ENCODE data around the gene SPATS2L. TPM values are rescaled to one million over a fixed set of nuclear protein-coding genes. Genes with fewer than 3 reads are reported as not detected.
A peak's percentile ranks its signal among the peaks of the same experiment; 100 is the strongest.

Gene SPATS2L
- total RNA-seq, 1 experiment from 2014 or later: 112 TPM

DNA sequence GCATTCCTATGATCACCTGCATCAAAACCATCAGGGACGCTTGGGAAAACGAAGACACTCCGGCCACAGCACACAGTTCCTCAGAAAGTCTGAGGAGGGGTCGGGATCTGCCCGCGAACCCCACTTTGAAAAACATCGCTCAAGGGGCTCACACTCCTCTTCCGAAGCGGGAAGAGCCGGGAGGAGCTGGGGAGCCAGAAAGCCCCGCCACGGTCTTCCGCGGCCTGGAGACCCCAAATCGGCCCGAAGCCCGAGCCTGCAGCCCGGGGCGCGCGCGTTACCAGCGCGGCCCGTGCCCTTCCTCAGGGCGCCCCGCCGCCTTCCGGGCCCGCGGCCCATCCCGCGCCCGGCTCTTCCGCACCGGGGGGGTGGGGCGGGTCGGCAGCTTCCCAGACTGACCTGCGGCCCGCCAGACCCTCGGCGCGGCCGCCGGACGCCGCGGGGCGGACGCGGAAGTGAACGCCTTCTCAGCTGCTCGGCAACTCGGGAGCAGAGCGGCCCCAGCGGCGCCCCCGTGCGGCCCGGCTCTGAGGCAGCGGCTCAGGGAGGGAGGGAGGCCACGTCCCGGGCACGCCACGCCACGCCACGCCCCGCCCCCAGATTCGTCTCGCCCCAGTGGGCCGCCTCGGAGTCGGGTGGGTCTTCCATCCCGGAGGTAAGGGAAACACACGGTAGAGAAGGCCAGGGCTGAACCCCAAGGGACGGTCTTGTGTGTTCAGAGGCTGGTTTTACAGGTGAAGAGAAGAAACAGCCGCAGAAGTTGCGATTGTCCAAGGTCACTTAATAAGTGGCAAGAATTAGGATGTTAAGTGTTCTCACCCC lies 203.3 kb downstream of the SPATS2L start, which contains the start of gene KCTD18 (continued):
- TF ChIP-seq, protein P1, sequence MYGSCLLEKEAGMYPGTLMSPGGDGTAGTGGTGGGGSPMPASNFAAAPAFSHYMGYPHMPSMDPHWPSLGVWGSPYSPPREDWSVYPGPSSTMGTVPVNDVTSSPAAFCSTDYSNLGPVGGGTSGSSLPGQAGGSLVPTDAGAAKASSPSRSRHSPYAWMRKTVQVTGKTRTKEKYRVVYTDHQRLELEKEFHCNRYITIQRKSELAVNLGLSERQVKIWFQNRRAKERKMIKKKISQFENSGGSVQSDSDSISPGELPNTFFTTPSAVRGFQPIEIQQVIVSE (CRISPR knock-in tag; IDR thresholded peaks at IDR 0.05; ENCODE audit: borderline replicate concordance): no peak
- no peak for TF ChIP-seq NFE2L1 (CRISPR knock-in tag; IDR thresholded peaks at IDR 0.05)
- no peak for TF ChIP-seq SOX15 (CRISPR knock-in tag; IDR thresholded peaks at IDR 0.05)
- no peak for TF ChIP-seq SMAD4 (CRISPR knock-in tag; IDR thresholded peaks at IDR 0.05)
- TF ChIP-seq CREM (CRISPR knock-in tag; IDR thresholded peaks at IDR 0.05): peak; percentile 88; the same call in 1 of the 2 replicates
- no peak for TF ChIP-seq ZNF317 (CRISPR knock-in tag; IDR thresholded peaks at IDR 0.05; ENCODE audit: borderline replicate concordance, low read depth)
- TF ChIP-seq RELA (CRISPR knock-in tag; IDR thresholded peaks at IDR 0.05; ENCODE audit: borderline replicate concordance): no peak
- 0 out of 2 replicates have a peak, but pooled peaks have one; percentile 26 for TF ChIP-seq NR3C1 (CRISPR knock-in tag; conservative IDR thresholded peaks at IDR 0.05; ENCODE audit: low read depth)
- peak; percentile 81; the same call in 1 of the 2 replicates for TF ChIP-seq ZNF219 (CRISPR knock-in tag; IDR thresholded peaks at IDR 0.05; ENCODE audit: borderline replicate concordance)
- TF ChIP-seq NR1H2 (CRISPR knock-in tag; IDR thresholded peaks at IDR 0.05): no peak
- TF ChIP-seq, protein P2, sequence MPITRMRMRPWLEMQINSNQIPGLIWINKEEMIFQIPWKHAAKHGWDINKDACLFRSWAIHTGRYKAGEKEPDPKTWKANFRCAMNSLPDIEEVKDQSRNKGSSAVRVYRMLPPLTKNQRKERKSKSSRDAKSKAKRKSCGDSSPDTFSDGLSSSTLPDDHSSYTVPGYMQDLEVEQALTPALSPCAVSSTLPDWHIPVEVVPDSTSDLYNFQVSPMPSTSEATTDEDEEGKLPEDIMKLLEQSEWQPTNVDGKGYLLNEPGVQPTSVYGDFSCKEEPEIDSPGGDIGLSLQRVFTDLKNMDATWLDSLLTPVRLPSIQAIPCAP (CRISPR knock-in tag; IDR thresholded peaks at IDR 0.05): no peak
- TF ChIP-seq, protein P3, sequence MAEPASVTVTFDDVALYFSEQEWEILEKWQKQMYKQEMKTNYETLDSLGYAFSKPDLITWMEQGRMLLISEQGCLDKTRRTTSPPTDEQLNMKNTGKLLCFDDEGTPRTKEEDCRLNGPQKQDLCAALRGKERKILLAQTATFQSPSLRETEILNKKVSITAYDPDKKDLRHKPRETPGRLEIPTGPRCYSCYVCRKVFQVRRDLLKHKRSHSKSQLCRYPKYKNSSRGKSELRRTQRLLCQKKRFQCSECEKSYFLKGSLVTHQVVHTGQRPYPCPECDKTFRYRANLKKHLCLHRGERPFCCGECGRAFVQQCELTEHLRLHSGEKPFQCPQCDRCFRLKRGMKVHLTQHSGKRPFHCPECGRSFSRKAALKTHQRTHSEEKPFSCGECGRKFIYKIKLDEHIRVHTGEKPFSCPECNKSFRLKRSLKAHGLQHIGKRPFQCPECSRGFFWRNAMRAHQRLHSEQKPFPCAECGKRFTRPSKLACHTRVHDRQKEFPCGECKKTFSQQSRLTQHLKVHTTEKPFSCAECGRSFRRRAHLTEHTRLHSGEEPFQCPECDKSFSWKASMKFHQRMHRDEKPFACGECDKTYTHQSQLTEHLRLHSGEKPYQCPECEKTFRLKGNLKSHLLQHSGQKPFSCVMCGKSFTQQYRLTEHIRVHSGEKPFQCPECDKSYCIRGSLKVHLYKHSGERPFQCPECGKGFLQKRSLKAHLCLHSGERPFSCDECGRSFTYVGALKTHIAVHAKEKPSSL (CRISPR knock-in tag; conservative IDR thresholded peaks at IDR 0.05): no peak
- TF ChIP-seq, protein P4, sequence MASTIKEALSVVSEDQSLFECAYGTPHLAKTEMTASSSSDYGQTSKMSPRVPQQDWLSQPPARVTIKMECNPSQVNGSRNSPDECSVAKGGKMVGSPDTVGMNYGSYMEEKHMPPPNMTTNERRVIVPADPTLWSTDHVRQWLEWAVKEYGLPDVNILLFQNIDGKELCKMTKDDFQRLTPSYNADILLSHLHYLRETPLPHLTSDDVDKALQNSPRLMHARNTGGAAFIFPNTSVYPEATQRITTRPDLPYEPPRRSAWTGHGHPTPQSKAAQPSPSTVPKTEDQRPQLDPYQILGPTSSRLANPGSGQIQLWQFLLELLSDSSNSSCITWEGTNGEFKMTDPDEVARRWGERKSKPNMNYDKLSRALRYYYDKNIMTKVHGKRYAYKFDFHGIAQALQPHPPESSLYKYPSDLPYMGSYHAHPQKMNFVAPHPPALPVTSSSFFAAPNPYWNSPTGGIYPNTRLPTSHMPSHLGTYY (CRISPR knock-in tag; IDR thresholded peaks at IDR 0.05): no peak
- peak; percentile 88 for TF ChIP-seq ETV6 (CRISPR knock-in tag; IDR thresholded peaks at IDR 0.05)
- no peak for TF ChIP-seq GTF2I (CRISPR knock-in tag; conservative IDR thresholded peaks at IDR 0.05)
- TF ChIP-seq, protein P5, sequence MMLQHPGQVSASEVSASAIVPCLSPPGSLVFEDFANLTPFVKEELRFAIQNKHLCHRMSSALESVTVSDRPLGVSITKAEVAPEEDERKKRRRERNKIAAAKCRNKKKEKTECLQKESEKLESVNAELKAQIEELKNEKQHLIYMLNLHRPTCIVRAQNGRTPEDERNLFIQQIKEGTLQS (CRISPR knock-in tag; conservative IDR thresholded peaks at IDR 0.05): no peak
- no peak for TF ChIP-seq MYBL2 (CRISPR knock-in tag; IDR thresholded peaks at IDR 0.05)
- TF ChIP-seq, protein P6, sequence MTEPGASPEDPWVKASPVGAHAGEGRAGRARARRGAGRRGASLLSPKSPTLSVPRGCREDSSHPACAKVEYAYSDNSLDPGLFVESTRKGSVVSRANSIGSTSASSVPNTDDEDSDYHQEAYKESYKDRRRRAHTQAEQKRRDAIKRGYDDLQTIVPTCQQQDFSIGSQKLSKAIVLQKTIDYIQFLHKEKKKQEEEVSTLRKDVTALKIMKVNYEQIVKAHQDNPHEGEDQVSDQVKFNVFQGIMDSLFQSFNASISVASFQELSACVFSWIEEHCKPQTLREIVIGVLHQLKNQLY (CRISPR knock-in tag; IDR thresholded peaks at IDR 0.05): peak; percentile 64; the same call in 1 of the 2 replicates
- TF ChIP-seq, protein P7, sequence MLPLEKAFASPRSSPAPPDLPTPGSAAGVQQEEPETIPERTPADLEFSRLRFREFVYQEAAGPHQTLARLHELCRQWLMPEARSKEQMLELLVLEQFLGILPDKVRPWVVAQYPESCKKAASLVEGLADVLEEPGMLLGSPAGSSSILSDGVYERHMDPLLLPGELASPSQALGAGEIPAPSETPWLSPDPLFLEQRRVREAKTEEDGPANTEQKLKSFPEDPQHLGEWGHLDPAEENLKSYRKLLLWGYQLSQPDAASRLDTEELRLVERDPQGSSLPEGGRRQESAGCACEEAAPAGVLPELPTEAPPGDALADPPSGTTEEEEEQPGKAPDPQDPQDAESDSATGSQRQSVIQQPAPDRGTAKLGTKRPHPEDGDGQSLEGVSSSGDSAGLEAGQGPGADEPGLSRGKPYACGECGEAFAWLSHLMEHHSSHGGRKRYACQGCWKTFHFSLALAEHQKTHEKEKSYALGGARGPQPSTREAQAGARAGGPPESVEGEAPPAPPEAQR (CRISPR knock-in tag; IDR thresholded peaks at IDR 0.05): no peak
- no peak for TF ChIP-seq EMX1 (CRISPR knock-in tag; IDR thresholded peaks at IDR 0.05)
- TF ChIP-seq, protein P8, sequence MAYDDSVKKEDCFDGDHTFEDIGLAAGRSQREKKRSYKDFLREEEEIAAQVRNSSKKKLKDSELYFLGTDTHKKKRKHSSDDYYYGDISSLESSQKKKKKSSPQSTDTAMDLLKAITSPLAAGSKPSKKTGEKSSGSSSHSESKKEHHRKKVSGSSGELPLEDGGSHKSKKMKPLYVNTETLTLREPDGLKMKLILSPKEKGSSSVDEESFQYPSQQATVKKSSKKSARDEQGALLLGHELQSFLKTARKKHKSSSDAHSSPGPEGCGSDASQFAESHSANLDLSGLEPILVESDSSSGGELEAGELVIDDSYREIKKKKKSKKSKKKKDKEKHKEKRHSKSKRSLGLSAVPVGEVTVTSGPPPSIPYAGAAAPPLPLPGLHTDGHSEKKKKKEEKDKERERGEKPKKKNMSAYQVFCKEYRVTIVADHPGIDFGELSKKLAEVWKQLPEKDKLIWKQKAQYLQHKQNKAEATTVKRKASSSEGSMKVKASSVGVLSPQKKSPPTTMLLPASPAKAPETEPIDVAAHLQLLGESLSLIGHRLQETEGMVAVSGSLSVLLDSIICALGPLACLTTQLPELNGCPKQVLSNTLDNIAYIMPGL (CRISPR knock-in tag; IDR thresholded peaks at IDR 0.05): peak; percentile 96
- TF ChIP-seq GABPB1 (CRISPR knock-in tag; IDR thresholded peaks at IDR 0.05): peak; percentile 69; the same call in 1 of the 2 replicates
- TF ChIP-seq, protein P9, sequence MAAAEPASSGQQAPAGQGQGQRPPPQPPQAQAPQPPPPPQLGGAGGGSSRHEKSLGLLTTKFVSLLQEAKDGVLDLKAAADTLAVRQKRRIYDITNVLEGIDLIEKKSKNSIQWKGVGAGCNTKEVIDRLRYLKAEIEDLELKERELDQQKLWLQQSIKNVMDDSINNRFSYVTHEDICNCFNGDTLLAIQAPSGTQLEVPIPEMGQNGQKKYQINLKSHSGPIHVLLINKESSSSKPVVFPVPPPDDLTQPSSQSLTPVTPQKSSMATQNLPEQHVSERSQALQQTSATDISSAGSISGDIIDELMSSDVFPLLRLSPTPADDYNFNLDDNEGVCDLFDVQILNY (CRISPR knock-in tag; IDR thresholded peaks at IDR 0.05): peak; percentile 90
- 0 out of 2 replicates have a peak, but pooled peaks have one; percentile 29 for TF ChIP-seq ZNF263 (CRISPR knock-in tag; IDR thresholded peaks at IDR 0.05; ENCODE audit: low read depth)
- TF ChIP-seq TP53 (CRISPR knock-in tag; IDR thresholded peaks at IDR 0.05): no peak; the same call in 1 of the 2 replicates
- no peak for TF ChIP-seq ZNF396 (CRISPR knock-in tag; IDR thresholded peaks at IDR 0.05; ENCODE audit: borderline replicate concordance)
- TF ChIP-seq TEAD4 (CRISPR knock-in tag; IDR thresholded peaks at IDR 0.05): no peak
- TF ChIP-seq ATF1 (CRISPR knock-in tag; IDR thresholded peaks at IDR 0.05): no peak
